Upper lobe of left lung (tissue), 6 donors: ENCODE data around the gene BBS9. TPM values are rescaled to one million over a fixed set of nuclear protein-coding genes. Genes with fewer than 3 reads are reported as not detected.

Source experiments
- ATAC-seq, 2 donors: fragments of 200-7000 bp; cut with Tn5 transposase; one replicate each; pipeline ENCODE4 v1.9.1; 2022; ENCODE audit warnings: mild to moderate bottlenecking in 2 of 2, moderate library complexity in 2 of 2; ENCODE audit not compliant: low FRiP score in 2 of 2
- DNase-seq, 2 donors: peaks; one replicate each; pipeline ENCODE4 v3.0.0-alpha.2; 2019 to 2020
- H3K27ac ChIP-seq, 4 donors: fragments of 200-600 bp; sonication (generic); one replicate each; pipeline ENCODE4 v1.5.1; 2016 to 2019
- H3K27me3 ChIP-seq, 4 donors: fragments of 200-600 bp; sonication (generic); one replicate each; pipeline ENCODE4 v1.5.1; 2017 to 2019
- H3K36me3 ChIP-seq, 4 donors: fragments of 200-600 bp; sonication (generic); one replicate each; pipeline ENCODE4 v1.5.1; 2016 to 2019
- H3K4me1 ChIP-seq, 4 donors: fragments of 200-600 bp; sonication (generic); one replicate each; pipeline ENCODE4 v1.5.1; 2018 to 2019
- H3K4me3 ChIP-seq, 4 donors: fragments of 200-600 bp; sonication (generic); one replicate each; pipeline ENCODE4 v1.5.1; 2017 to 2019; ENCODE audit warnings: mild to moderate bottlenecking in 2 of 4, moderate library complexity in 1 of 4
- H3K9me3 ChIP-seq, 4 donors: fragments of 200-600 bp; sonication (generic); one replicate each; pipeline ENCODE4 v1.5.1; 2018 to 2019
- CTCF ChIP-seq, 6 experiments: fragments of 450-650 bp in 4 of 6; fragments of 200-600 bp in 2 of 6; sonication (generic) in 2 of 6; IDR thresholded peaks; one replicate each; pipeline ENCODE4 v1.5.1; 2016 to 2019; ENCODE audit warnings: antibody characterized with exemption in 6 of 6
- EP300 ChIP-seq, 4 donors: sonication (generic); formaldehyde crosslinking; IDR thresholded peaks; one replicate each; pipeline ENCODE4 v1.5.1; 2017; ENCODE audit warnings: antibody characterized with exemption in 4 of 4, control low read depth in 2 of 4
- POLR2A ChIP-seq, 4 donors: fragments of 450-650 bp; IDR thresholded peaks; one replicate each; pipeline ENCODE4 v1.5.1; 2016 to 2017; ENCODE audit warnings: antibody characterized with exemption in 4 of 4, mild to moderate bottlenecking in 2 of 4
- POLR2AphosphoS5 ChIP-seq, 2 donors: sonication (generic); formaldehyde crosslinking; IDR thresholded peaks; one replicate each; pipeline ENCODE4 v1.5.1; 2017; ENCODE audit warnings: antibody characterized with exemption in 2 of 2
- WGBS, 2 donors: methylation state at CpG; one replicate each; pipeline ENCODE4 v1.1.5; 2017 to 2018; 5-methylcytosine and 5-hydroxymethylcytosine counted together
- total RNA-seq, 6 donors: library from RNA; depleted of rRNA in 4 of 6; stranded (reverse); fragments of >200 nt in 4 of 6; gene quantifications; one replicate each; pipeline versions ENCODE4 v1.1.0 to v1.2.1, GENCODE V29; 2016 to 2021
- donor health status: DM: no; HTN: no; CAD: no; lungs with moderate emphysema.
- donor health status: DM: no; HTN: yes; CAD: no; lungs with severe emphysema.

Gene BBS9
- total RNA-seq, 6 donors from 2014 or later = 14.5 to 72.3 (median 20.6) TPM

DNA sequence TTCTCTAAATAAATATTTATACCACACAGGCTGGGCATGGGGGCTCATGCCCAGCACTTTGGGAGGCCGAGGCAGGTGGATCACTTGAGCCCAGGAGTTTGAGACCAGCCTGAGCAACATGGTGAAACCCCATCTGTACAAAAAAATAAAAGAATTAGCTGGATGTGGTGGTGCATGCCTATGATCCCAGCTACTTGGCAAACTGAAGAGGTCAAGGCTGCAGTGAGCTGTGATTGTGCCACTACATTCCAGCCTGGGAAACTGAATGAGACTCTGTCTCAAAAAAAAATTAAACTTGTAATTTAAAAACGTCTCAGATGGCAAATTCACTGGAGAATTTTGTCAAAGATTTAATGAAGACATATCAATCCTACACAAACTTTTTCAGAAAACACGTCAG, 498.4 kb downstream of the BBS9 start:
- no peaks in the 10 kb centered on the region for H3K27me3 ChIP-seq
- no peak overlapping the region for H3K4me3 ChIP-seq
- H3K36me3 ChIP-seq = no peaks in the 10 kb centered on the region
- H3K9me3 ChIP-seq = peaks cover 0 to 7% (median 0%) of the 10 kb centered on the region in 4 donors
- DNase-seq = no peak
- TF ChIP-seq POLR2AphosphoS5 (IDR thresholded peaks at IDR 0.05) = no peak
- TF ChIP-seq POLR2A (IDR thresholded peaks at IDR 0.05) = no peak
- TF ChIP-seq EP300 (IDR thresholded peaks at IDR 0.05) = no peak
- no peak for TF ChIP-seq CTCF (IDR thresholded peaks at IDR 0.05)
- WGBS, 2 donors = 63 to 75% methylated on average over 3 of the region's 3 CpGs
- H3K4me1 ChIP-seq = no peaks in the 10 kb centered on the region
- no peak for ATAC-seq
- H3K27ac ChIP-seq = no peak overlapping the region

- TF ChIP-seq CTCF (IDR thresholded peaks at IDR 0.05) (no peak), EP300 (IDR thresholded peaks at IDR 0.05) (no peak), POLR2A (IDR thresholded peaks at IDR 0.05) (no peak), POLR2AphosphoS5 (IDR thresholded peaks at IDR 0.05) (no peak)
- no peak overlapping the region for H3K4me3 ChIP-seq
- peaks cover 0 to 7% (median 0%) of the 10 kb centered on the region in 4 donors for H3K9me3 ChIP-seq
- H3K27ac ChIP-seq = no peak overlapping the region
- H3K4me1 ChIP-seq = no peaks in the 10 kb centered on the region
- no peaks in the 10 kb centered on the region for H3K27me3 ChIP-seq
- WGBS, 2 donors = 78 to 91% methylated on average over 2 of the region's 2 CpGs
- no peaks in the 10 kb centered on the region for H3K36me3 ChIP-seq
- ATAC-seq (no peak), DNase-seq (no peak)
Observed at GRCh38 chr7:33628894-33629293, 499.5 kb downstream of the BBS9 start.

DNA sequence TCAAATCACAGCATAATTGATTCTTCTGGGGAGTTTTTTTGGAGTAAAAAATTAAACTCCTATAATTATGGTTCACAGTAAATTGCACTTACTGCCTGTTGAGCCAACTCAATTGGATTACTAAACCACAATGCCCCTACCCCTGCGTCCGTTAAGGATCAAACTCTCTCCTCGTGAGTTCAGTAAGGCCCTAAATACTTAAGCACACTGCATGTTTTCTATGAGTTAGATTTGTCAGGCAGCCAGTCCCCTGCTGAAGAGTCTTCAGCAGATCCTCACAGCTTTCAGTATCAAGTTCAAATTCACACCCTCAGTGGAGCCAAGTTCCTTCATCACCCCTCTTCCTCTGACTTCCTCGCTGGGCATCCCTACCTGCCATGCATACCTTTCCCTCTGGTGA, 501.0 kb downstream of the BBS9 start:
- ATAC-seq = no peak
- no peak overlapping the region for H3K4me3 ChIP-seq
- 88 to 89% methylated on average over 4 of the region's 4 CpGs for WGBS, 2 donors
- TF ChIP-seq CTCF (IDR thresholded peaks at IDR 0.05) = no peak
- no peak for TF ChIP-seq POLR2A (IDR thresholded peaks at IDR 0.05)
- no peak for TF ChIP-seq POLR2AphosphoS5 (IDR thresholded peaks at IDR 0.05)
- TF ChIP-seq EP300 (IDR thresholded peaks at IDR 0.05) = no peak
- DNase-seq = no peak
- no peak overlapping the region for H3K27ac ChIP-seq
- no peaks in the 10 kb centered on the region for H3K27me3 ChIP-seq
- H3K36me3 ChIP-seq = no peaks in the 10 kb centered on the region
- H3K9me3 ChIP-seq = peaks cover 0 to 7% (median 0%) of the 10 kb centered on the region in 4 donors
- no peaks in the 10 kb centered on the region for H3K4me1 ChIP-seq

DNA sequence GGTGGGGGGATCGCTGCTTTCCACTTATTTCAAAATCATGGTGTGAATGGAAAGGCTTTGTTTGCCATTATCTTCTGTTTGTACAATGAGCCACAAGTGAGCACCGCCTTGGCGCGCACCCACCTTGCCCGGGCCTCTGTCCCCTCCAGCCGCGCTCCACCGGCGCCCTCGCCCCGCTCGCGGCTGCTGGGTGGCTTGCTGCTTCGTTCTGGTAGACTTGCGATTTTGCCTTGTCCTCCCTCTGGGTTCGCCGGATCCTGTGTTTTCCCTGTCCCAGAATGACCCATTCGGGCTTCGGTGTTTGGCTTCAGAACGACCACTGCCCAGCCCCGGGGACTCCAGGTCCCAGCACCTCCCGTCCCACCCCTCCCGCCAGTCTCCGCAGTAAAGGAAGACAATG, 503.0 kb downstream of the BBS9 start:
- TF ChIP-seq POLR2A (IDR thresholded peaks at IDR 0.05) (no peak), CTCF (IDR thresholded peaks at IDR 0.05) (no peak), EP300 (IDR thresholded peaks at IDR 0.05) (no peak), POLR2AphosphoS5 (IDR thresholded peaks at IDR 0.05) (no peak)
- no peaks in the 10 kb centered on the region for H3K9me3 ChIP-seq
- DNase-seq (peak in 1 of 2 donors; percentile 72), ATAC-seq (no peak)
- no peaks in the 10 kb centered on the region for H3K27me3 ChIP-seq
- H3K4me3 ChIP-seq = no peak overlapping the region
- WGBS, 2 donors = 97 to 98% methylated on average over 23 to 24 of the region's 24 CpGs
- no peak overlapping the region for H3K27ac ChIP-seq
- H3K36me3 ChIP-seq = no peaks in the 10 kb centered on the region
- no peaks in the 10 kb centered on the region for H3K4me1 ChIP-seq

- Histone ChIP-seq H3K9me3 (no peaks in the 10 kb centered on the region), H3K4me3 (no peak overlapping the region), H3K4me1 (no peaks in the 10 kb centered on the region), H3K27me3 (no peaks in the 10 kb centered on the region), H3K36me3 (no peaks in the 10 kb centered on the region), H3K27ac (no peak overlapping the region)
- no peak for DNase-seq
- ATAC-seq = no peak
- TF ChIP-seq POLR2A (IDR thresholded peaks at IDR 0.05) (no peak), POLR2AphosphoS5 (IDR thresholded peaks at IDR 0.05) (no peak), CTCF (IDR thresholded peaks at IDR 0.05) (no peak), EP300 (IDR thresholded peaks at IDR 0.05) (no peak)
- 87 to 88% methylated on average over 6 of the region's 6 CpGs for WGBS, 2 donors
Observed at GRCh38 chr7:33632840-33633525, 503.6 kb downstream of the BBS9 start.
